Panc1 (cell line): ENCODE data around the gene PNMA6F. TPM values are rescaled to one million over a fixed set of nuclear protein-coding genes. Genes with fewer than 3 reads are reported as not detected.

Source experiments
- ATAC-seq: fragments of 200-7000 bp; cut with Tn5 transposase; 2 replicates; pipeline ENCODE4 v1.9.1; 2020; ENCODE audit warnings: mild to moderate bottlenecking, moderate library complexity
- BruUV-seq: library from RNA; stranded (reverse); fragments of 400-500 nt; replicated peaks from 2 replicates; lab custom pipeline; 2021; lab: Mats Ljungman, UMichigan
- CTCF ChIA-PET: fragments of 300-600 bp; sonication (Branson Sonifier 250); formaldehyde crosslinking; loops from one replicate; lab custom pipeline; 2022; ENCODE audit warnings: antibody characterized with exemption; lab: Charles Lee
- POLR2A ChIA-PET: fragments of 300-600 bp; sonication (Branson Sonifier 250); formaldehyde crosslinking; loops from one replicate; lab custom pipeline; 2022; ENCODE audit warnings: antibody characterized with exemption; lab: Charles Lee
- DNase-seq: peaks from one replicate; pipeline ENCODE4 v3.0.0-alpha.2; 2010; ENCODE audit warnings: low read depth, low spot score
- H3K27ac ChIP-seq: 2 replicates; pipeline ENCODE4 v1.5.1; 2011; ENCODE audit warnings: mild to moderate bottlenecking, low read length, inconsistent platforms
- H3K27me3 ChIP-seq: fragments of 200-500 bp; sonication (Bioruptor generic); 2 replicates; pipeline ENCODE4 v1.6.0; 2014; ENCODE audit warnings: low read length, inconsistent platforms; ENCODE audit not compliant: control insufficient read depth, insufficient read depth
- H3K36me3 ChIP-seq: fragments of 200-500 bp; sonication (Bioruptor generic); 2 replicates; pipeline ENCODE4 v1.5.1; 2014; ENCODE audit warnings: inconsistent platforms, mild to moderate bottlenecking, low read length, moderate library complexity; ENCODE audit not compliant: control insufficient read depth, insufficient read depth
- H3K4me1 ChIP-seq: 2 replicates; pipeline ENCODE4 v1.5.1; 2011; ENCODE audit warnings: inconsistent platforms, mild to moderate bottlenecking, low read length, moderate library complexity; ENCODE audit not compliant: control insufficient read depth, insufficient read depth
- H3K4me3 ChIP-seq, 2 experiments: 2 replicates each; pipeline ENCODE4 v1.5.1; 2011 to 2012; ENCODE audit warnings: low read depth in 2 of 2, low read length in 2 of 2, mild to moderate bottlenecking in 2 of 2, inconsistent platforms in 1 of 2, moderate library complexity in 1 of 2
- H3K9me3 ChIP-seq: fragments of 200-500 bp; sonication (Bioruptor generic); 2 replicates; pipeline ENCODE4 v1.5.1; 2014; ENCODE audit warnings: low read depth, mild to moderate bottlenecking, inconsistent platforms, low read length, moderate library complexity; ENCODE audit not compliant: control insufficient read depth, insufficient read depth
- CTCF ChIP-seq: fragments of 450-650 bp; IDR thresholded peaks from 2 replicates; pipeline ENCODE4 v1.5.1; 2017; ENCODE audit warnings: mild to moderate bottlenecking
- POLR2AphosphoS5 ChIP-seq: IDR thresholded peaks from 2 replicates; pipeline ENCODE4 v1.6.1; 2012; ENCODE audit warnings: mild to moderate bottlenecking, low read depth, low read length, moderate library complexity
- REST ChIP-seq, 2 experiments: IDR thresholded peaks; 2 replicates each; pipeline ENCODE4 v1.6.1; 2011 to 2012; ENCODE audit warnings: low read depth in 2 of 2, control low read depth in 1 of 2, low read length in 1 of 2, mild to moderate bottlenecking in 1 of 2, moderate library complexity in 1 of 2; ENCODE audit not compliant: insufficient read depth in 1 of 2
- SIN3A ChIP-seq: IDR thresholded peaks from 2 replicates; pipeline ENCODE4 v1.6.1; 2012; ENCODE audit warnings: low read depth, mild to moderate bottlenecking, low read length, moderate library complexity, borderline replicate concordance; ENCODE audit not compliant: insufficient read depth
- TCF7L2 ChIP-seq: IDR thresholded peaks from 2 replicates; pipeline ENCODE4 v1.6.1; 2011; ENCODE audit warnings: mild to moderate bottlenecking, low read depth, low read length, inconsistent platforms
- in situ Hi-C: cut with HindIII; loops from 2 replicates; pipeline ENCODE4 v1.10.0; 2016; ENCODE audit warnings: low sequenced_read_pairs, low pct_unique_long_range_greater_than_20kb
- intact Hi-C: fragments of 100-400 bp; cut with micrococcal nuclease; formaldehyde crosslinking; loops from one replicate; pipeline ENCODE4 v1.10.0; 2022; ENCODE audit not compliant: unreplicated experiment
- total RNA-seq: library from RNA; stranded (reverse); gene quantifications from one replicate; pipeline ENCODE4 v1.2.1, GENCODE V29; 2021; ENCODE audit not compliant: unreplicated experiment

Gene PNMA6F
- total RNA-seq, 1 experiment from 2014 or later: not detected

GRCh38 chrX:153338836-153339235, 17.3 kb upstream of the PNMA6F start:
- ChIA-PET CTCF (no interaction called here), POLR2A (no interaction called here)
- TF ChIP-seq POLR2AphosphoS5 (no peak), TCF7L2 (no peak), SIN3A (no peak), CTCF (no peak), REST (IDR thresholded peaks at IDR 0.05; ENCODE audit: insufficient read depth in 1 of 2, low read depth in 2 of 2, low read length in 1 of 2) (no peak)
- H3K4me1 ChIP-seq: no peaks in the 10 kb centered on the region
- intact Hi-C loops (no loop called here), in situ Hi-C loops (no loop called here)
- ATAC-seq (no peak), DNase-seq (no peak)
- no TSS peak for BruUV-seq
- H3K4me3 ChIP-seq: no peak overlapping the region
- H3K36me3 ChIP-seq: no peaks in the 10 kb centered on the region
- H3K9me3 ChIP-seq: no peaks in the 10 kb centered on the region
- H3K27me3 ChIP-seq: no peaks in the 10 kb centered on the region
- H3K27ac ChIP-seq: no peak overlapping the region

GRCh38 chrX:153336988-153337387, 15.4 kb upstream of the PNMA6F start:
- H3K27me3 ChIP-seq: no peaks in the 10 kb centered on the region
- no peak for ATAC-seq
- no peaks in the 10 kb centered on the region for H3K4me1 ChIP-seq
- H3K4me3 ChIP-seq: no peak overlapping the region
- TF ChIP-seq REST (IDR thresholded peaks at IDR 0.05; ENCODE audit: insufficient read depth in 1 of 2, low read depth in 2 of 2, low read length in 1 of 2): no peak
- TF ChIP-seq TCF7L2: no peak
- TF ChIP-seq POLR2AphosphoS5: no peak
- TF ChIP-seq SIN3A: no peak
- TF ChIP-seq CTCF: no peak
- intact Hi-C loops (no loop called here), in situ Hi-C loops (no loop called here)
- no peaks in the 10 kb centered on the region for H3K9me3 ChIP-seq
- CTCF ChIA-PET: no interaction called here
- POLR2A ChIA-PET: interaction anchor here (0.5 kb wide), 1 partner anchor 36 kb away, joined by 5 read pairs; no protein-coding TSS in a partner anchor
- H3K27ac ChIP-seq: no peak overlapping the region
- TSS peak; percentile 48 for BruUV-seq
- no peaks in the 10 kb centered on the region for H3K36me3 ChIP-seq
- no peak for DNase-seq
